CD4-positive, alpha-beta memory T cell (primary cell): ENCODE data around the gene MYT1. TPM values are rescaled to one million over a fixed set of nuclear protein-coding genes. Genes with fewer than 3 reads are reported as not detected.

Source experiments
- CTCF ChIA-PET: fragments of 350-600 bp; sonication (Branson Sonifier 250); formaldehyde crosslinking; loops from one replicate; lab custom pipeline; 2021; ENCODE audit warnings: inconsistent platforms; ENCODE audit not compliant: partially characterized antibody; lab: Charles Lee
- POLR2A ChIA-PET: fragments of 350-600 bp; sonication (Branson Sonifier 250); formaldehyde crosslinking; loops from one replicate; lab custom pipeline; 2021; ENCODE audit not compliant: partially characterized antibody; lab: Charles Lee
- DNase-seq, 5 donors: peaks; one replicate each; pipeline versions ENCODE4 v3.0.0 to v3.0.0-alpha.2; 2020 to 2022; ENCODE audit warnings: mixed read lengths in 1 of 5
- H3K27ac ChIP-seq: one replicate; pipeline ENCODE4 v1.7.0; 2013; ENCODE audit warnings: low read depth, low read length
- H3K27me3 ChIP-seq: 2 replicates; pipeline ENCODE4 v1.7.0; 2013; ENCODE audit warnings: mild to moderate bottlenecking, low read length, moderate library complexity; ENCODE audit not compliant: insufficient read depth
- H3K36me3 ChIP-seq: 2 replicates; pipeline ENCODE4 v1.7.0; 2013; ENCODE audit warnings: mild to moderate bottlenecking, low read length, moderate library complexity; ENCODE audit not compliant: insufficient read depth
- H3K4me1 ChIP-seq: 2 replicates; pipeline ENCODE4 v1.7.0; 2013; ENCODE audit warnings: mild to moderate bottlenecking, low read length, moderate library complexity; ENCODE audit not compliant: insufficient read depth
- H3K4me3 ChIP-seq, 2 donors: one replicate each; pipeline ENCODE4 v1.7.0; 2013; ENCODE audit warnings: low read length in 2 of 2, mild to moderate bottlenecking in 1 of 2
- H3K9me3 ChIP-seq, 2 donors: one replicate each; pipeline ENCODE4 v1.7.0; 2013; ENCODE audit warnings: low read length in 2 of 2, control low read depth in 1 of 2; ENCODE audit not compliant: control insufficient read depth in 1 of 2
- H3K27ac Mint-ChIP-seq, 7 donors: one replicate each; pipeline ENCODE4 v1.8.0; 2020 to 2021; ENCODE audit warnings: mixed read lengths in 7 of 7, mild to moderate bottlenecking in 6 of 7, inconsistent platforms in 3 of 7, moderate library complexity in 3 of 7
- H3K27me3 Mint-ChIP-seq, 2 donors: one replicate each; pipeline ENCODE4 v1.8.0; 2020 to 2021; ENCODE audit warnings: mixed read lengths in 2 of 2
- H3K36me3 Mint-ChIP-seq, 2 donors: one replicate each; pipeline ENCODE4 v1.8.0; 2020 to 2021; ENCODE audit warnings: mixed read lengths in 2 of 2, inconsistent platforms in 1 of 2, mild to moderate bottlenecking in 1 of 2
- H3K4me1 Mint-ChIP-seq, 4 donors: one replicate each; pipeline ENCODE4 v1.8.0; 2020 to 2021; ENCODE audit warnings: mixed read lengths in 4 of 4, mild to moderate bottlenecking in 1 of 4
- H3K4me3 Mint-ChIP-seq, 8 donors: one replicate each; pipeline ENCODE4 v1.8.0; 2020 to 2021; ENCODE audit warnings: mixed read lengths in 8 of 8, mild to moderate bottlenecking in 7 of 8, moderate library complexity in 6 of 8, inconsistent platforms in 3 of 8
- H3K9me3 Mint-ChIP-seq, 8 donors: one replicate each; pipeline ENCODE4 v1.8.0; 2020 to 2021; ENCODE audit warnings: mixed read lengths in 8 of 8, mild to moderate bottlenecking in 5 of 8, inconsistent platforms in 3 of 8, moderate library complexity in 1 of 8
- intact Hi-C: fragments of 100-400 bp; cut with micrococcal nuclease; formaldehyde crosslinking; loops from one replicate; pipeline ENCODE4 v1.15.1; 2023
- polyA plus RNA-seq, 2 donors: library from polyadenylated mRNA; unstranded; fragments of 300-500 nt; fragmentation: Illumina TruSeq; gene quantifications; one replicate each; pipeline ENCODE4 v1.2.3, GENCODE V29; 2021
- total RNA-seq, 2 experiments: library from RNA; stranded (reverse); gene quantifications; one replicate each; pipeline ENCODE4 v1.2.3, GENCODE V29; 2021

The MYT1 gene
- total and polyA plus RNA-seq, 4 experiments from 2014 or later, result not detected

GRCh38 chr20:64253000-64253383, 88.7 kb downstream of the MYT1 start:
- Mint-ChIP-seq H3K4me1 (peaks cover 23 to 36% (median 28%) of the 10 kb centered on the region in 4 donors), H3K27me3 (peaks cover 2 to 7% of the 10 kb centered on the region in 2 donors), H3K9me3 (no peaks in the 10 kb centered on the region), H3K4me3 (peak overlapping the region in 1 of 8 donors; percentile 36), H3K36me3 (peaks cover 0 to 9% of the 10 kb centered on the region in 2 donors), H3K27ac (peak overlapping the region in 1 of 7 donors; percentile 7)
- ChIA-PET POLR2A (interaction anchor here (1.6 kb wide), 1 partner anchor 29 kb away, joined by 3 read pairs; no protein-coding TSS in a partner anchor), CTCF (no interaction called here)
- no peak for DNase-seq
- H3K27me3 ChIP-seq, result peaks cover 5% of the 10 kb centered on the region
- H3K4me3 ChIP-seq, result no peak overlapping the region
- H3K27ac ChIP-seq, result no peak overlapping the region
- peaks cover 28% of the 10 kb centered on the region for H3K4me1 ChIP-seq
- no peaks in the 10 kb centered on the region for H3K9me3 ChIP-seq
- no peaks in the 10 kb centered on the region for H3K36me3 ChIP-seq
- intact Hi-C loops, result no loop called here

GRCh38 chr20:64253443-64253842, 89.2 kb downstream of the MYT1 start:
- H3K9me3 Mint-ChIP-seq, result no peaks in the 10 kb centered on the region
- DNase-seq, result no peak
- CTCF ChIA-PET, result no interaction called here
- H3K4me3 Mint-ChIP-seq, result peak overlapping the region in 1 of 8 donors; percentile 20
- H3K27me3 Mint-ChIP-seq, result peaks cover 2 to 7% of the 10 kb centered on the region in 2 donors
- peaks cover 0 to 9% of the 10 kb centered on the region in 2 donors for H3K36me3 Mint-ChIP-seq
- H3K27ac ChIP-seq, result no peak overlapping the region
- POLR2A ChIA-PET, result interaction anchor here (1.1 to 1.6 kb wide), 2 partner anchors 9 to 29 kb away, joined by 3 read pairs; no protein-coding TSS in a partner anchor
- H3K27me3 ChIP-seq, result peaks cover 5% of the 10 kb centered on the region
- peak overlapping the region in 1 of 7 donors; percentile 57 for H3K27ac Mint-ChIP-seq
- H3K4me1 Mint-ChIP-seq, result peaks cover 27 to 40% (median 32%) of the 10 kb centered on the region in 4 donors
- H3K9me3 ChIP-seq, result no peaks in the 10 kb centered on the region
- H3K4me1 ChIP-seq, result peaks cover 33% of the 10 kb centered on the region
- no peak overlapping the region for H3K4me3 ChIP-seq
- H3K36me3 ChIP-seq, result no peaks in the 10 kb centered on the region
- intact Hi-C loops, result no loop called here

- H3K27ac ChIP-seq, result no peak overlapping the region
- DNase-seq, result no peak
- Mint-ChIP-seq H3K4me3 (peak overlapping the region in 6 of 8 donors; percentile 43 to 85 (median 79)), H3K9me3 (no peaks in the 10 kb centered on the region), H3K36me3 (peaks cover 0 to 12% of the 10 kb centered on the region in 2 donors), H3K4me1 (peaks cover 34 to 47% (median 38%) of the 10 kb centered on the region in 4 donors), H3K27ac (peak overlapping the region in 2 of 7 donors; percentile 57 to 91), H3K27me3 (peaks cover 2 to 7% of the 10 kb centered on the region in 2 donors)
- peaks cover 5% of the 10 kb centered on the region for H3K27me3 ChIP-seq
- ChIA-PET POLR2A (interaction anchor here (1.1 to 3.0 kb wide), 4 partner anchors 8 to 175 kb away, joined by 3 to 15 read pairs (median 12); partner anchors contain the start of genes OPRL1 and RGS19), CTCF (no interaction called here)
- intact Hi-C loops, result loop anchor here (2.0 kb wide), 1 partner anchor 175 kb away; the partner anchor contains the start of gene RGS19
- H3K4me3 ChIP-seq, result no peak overlapping the region
- H3K36me3 ChIP-seq, result no peaks in the 10 kb centered on the region
- H3K4me1 ChIP-seq, result peaks cover 40% of the 10 kb centered on the region
- H3K9me3 ChIP-seq, result no peaks in the 10 kb centered on the region
These were observed 89.9 kb downstream of the MYT1 start for GRCh38 chr20:64254156-64254555.

GRCh38 chr20:64254571-64255360, 90.5 kb downstream of the MYT1 start:
- ChIA-PET POLR2A (interaction anchor here (0.9 to 3.0 kb wide), 16 partner anchors 7 to 298 kb away, joined by 3 to 15 read pairs (median 5); partner anchors contain the start of genes OPRL1, RGS19 and UCKL1), CTCF (interaction anchor here (1.0 kb wide), 1 partner anchor 217 kb away, joined by 3 read pairs; no protein-coding TSS in a partner anchor)
- Mint-ChIP-seq H3K27ac (peak overlapping the region; percentile 54 to 91 (median 66)), H3K9me3 (no peaks in the 10 kb centered on the region), H3K4me1 (peaks cover 34 to 54% (median 43%) of the 10 kb centered on the region in 4 donors), H3K36me3 (peaks cover under 1 to 12% of the 10 kb centered on the region in 2 donors), H3K27me3 (peaks cover 2 to 7% of the 10 kb centered on the region in 2 donors), H3K4me3 (peak overlapping the region; percentile 45 to 85 (median 80))
- Histone ChIP-seq H3K36me3 (no peaks in the 10 kb centered on the region), H3K4me1 (peaks cover 46% of the 10 kb centered on the region), H3K27ac (peak overlapping the region; percentile 63), H3K9me3 (no peaks in the 10 kb centered on the region), H3K27me3 (peaks cover 5% of the 10 kb centered on the region), H3K4me3 (peak overlapping the region in 1 of 2 donors; percentile 55)
- intact Hi-C loops, result loop anchor here (2.0 kb wide), 1 partner anchor 176 kb away; the partner anchor contains the start of gene RGS19
- DNase-seq, result no peak

GRCh38 chr20:64255361-64256281, 91.4 kb downstream of the MYT1 start, which contains the start of gene PCMTD2:
PCMTD2 (plus strand) TSS chr20:64255748; CDS start chr20:64259966, 4,218 bp downstream.
- Histone ChIP-seq H3K27me3 (peaks cover 5% of the 10 kb centered on the region), H3K36me3 (no peaks in the 10 kb centered on the region), H3K9me3 (no peaks in the 10 kb centered on the region), H3K4me1 (peaks cover 55% of the 10 kb centered on the region), H3K4me3 (peak within 1 kb of the TSS; percentile 73 to 77), H3K27ac (peak within 1 kb of the TSS; percentile 63)
- Mint-ChIP-seq H3K27ac (peak within 1 kb of the TSS; percentile 92 to 99 (median 94)), H3K9me3 (no peaks in the 10 kb centered on the region), H3K27me3 (peaks cover 2 to 5% of the 10 kb centered on the region in 2 donors), H3K36me3 (peaks cover 8 to 20% of the 10 kb centered on the region in 2 donors), H3K4me3 (peak within 1 kb of the TSS; percentile 90 to 97 (median 94)), H3K4me1 (peaks cover 43 to 62% (median 50%) of the 10 kb centered on the region in 4 donors)
- intact Hi-C loops, result loop anchor here (2.0 kb wide), 1 partner anchor 177 kb away; the partner anchor contains the start of gene RGS19
- POLR2A ChIA-PET, result interaction anchor here (0.7 to 3.0 kb wide), 20 partner anchors 9 to 620 kb away, joined by 3 to 15 read pairs (median 4); partner anchors contain the start of genes OPRL1, RGS19 and UCKL1
- CTCF ChIA-PET, result interaction anchor here (0.8 to 1.4 kb wide), 4 partner anchors 27 to 217 kb away, joined by 3 read pairs; partner anchors contain the start of gene RGS19
- peak; percentile 76 to 93 (median 86) for DNase-seq

- H3K4me1 Mint-ChIP-seq, result peaks cover 50 to 70% (median 57%) of the 10 kb centered on the region in 4 donors
- H3K9me3 Mint-ChIP-seq, result no peaks in the 10 kb centered on the region
- H3K27me3 ChIP-seq, result peaks cover 5% of the 10 kb centered on the region
- peaks cover 2 to 5% of the 10 kb centered on the region in 2 donors for H3K27me3 Mint-ChIP-seq
- no peaks in the 10 kb centered on the region for H3K36me3 ChIP-seq
- H3K36me3 Mint-ChIP-seq, result peaks cover 8 to 28% of the 10 kb centered on the region in 2 donors
- no peaks in the 10 kb centered on the region for H3K9me3 ChIP-seq
- peak overlapping the region; percentile 90 to 97 (median 94) for H3K4me3 Mint-ChIP-seq
- intact Hi-C loops, result no loop called here
- no peak for DNase-seq
- ChIA-PET POLR2A (interaction anchor here (0.7 to 3.0 kb wide), 18 partner anchors 9 to 621 kb away, joined by 3 to 15 read pairs (median 5); partner anchors contain the start of genes OPRL1 and RGS19), CTCF (interaction anchor here (0.8 to 1.4 kb wide), 3 partner anchors 26 to 177 kb away, joined by 3 read pairs; partner anchors contain the start of gene RGS19)
- peaks cover 63% of the 10 kb centered on the region for H3K4me1 ChIP-seq
- peak overlapping the region; percentile 63 for H3K27ac ChIP-seq
- peak overlapping the region; percentile 73 to 77 for H3K4me3 ChIP-seq
- peak overlapping the region; percentile 92 to 99 (median 94) for H3K27ac Mint-ChIP-seq
These were observed 92.2 kb downstream of the MYT1 start for GRCh38 chr20:64256282-64256935.
